GM12872 (cell line): Measurements from ENCODE around the gene CEP128.

Source experiments
- CTCF ChIP-seq: IDR thresholded peaks from 3 replicates; pipeline ENCODE4 v1.5.1; 2011; ENCODE audit warnings: low read depth, mild to moderate bottlenecking, low read length, moderate library complexity; ENCODE audit not compliant: insufficient read depth

The CEP128 gene

GRCh38 chr14:80638620-80639515, 302.7 kb downstream of the CEP128 start:
- TF ChIP-seq CTCF: no peak

- no peak for TF ChIP-seq CTCF
Measured at GRCh38 chr14:80637756-80638619, 303.6 kb downstream of the CEP128 start.

- TF ChIP-seq CTCF: no peak
Measured at GRCh38 chr14:80636071-80636470, 305.5 kb downstream of the CEP128 start.

GRCh38 chr14:80634106-80634758, 307.3 kb downstream of the CEP128 start:
- TF ChIP-seq CTCF: no peak

- TF ChIP-seq CTCF: no peak
Measured at GRCh38 chr14:80629606-80630005, 311.9 kb downstream of the CEP128 start.

- no peak for TF ChIP-seq CTCF
Measured at GRCh38 chr14:80628547-80628946, 313.0 kb downstream of the CEP128 start.

- TF ChIP-seq CTCF: no peak
Measured at GRCh38 chr14:80627745-80628144, 313.8 kb downstream of the CEP128 start.
